Measurements from ENCODE around the gene MED27.
"Not testable (repeated sequence)": the region's sequence is repeated elsewhere in the genome, so short reads cannot be mapped to it uniquely, and the experiment has no call there.

The MED27 gene

DNA sequence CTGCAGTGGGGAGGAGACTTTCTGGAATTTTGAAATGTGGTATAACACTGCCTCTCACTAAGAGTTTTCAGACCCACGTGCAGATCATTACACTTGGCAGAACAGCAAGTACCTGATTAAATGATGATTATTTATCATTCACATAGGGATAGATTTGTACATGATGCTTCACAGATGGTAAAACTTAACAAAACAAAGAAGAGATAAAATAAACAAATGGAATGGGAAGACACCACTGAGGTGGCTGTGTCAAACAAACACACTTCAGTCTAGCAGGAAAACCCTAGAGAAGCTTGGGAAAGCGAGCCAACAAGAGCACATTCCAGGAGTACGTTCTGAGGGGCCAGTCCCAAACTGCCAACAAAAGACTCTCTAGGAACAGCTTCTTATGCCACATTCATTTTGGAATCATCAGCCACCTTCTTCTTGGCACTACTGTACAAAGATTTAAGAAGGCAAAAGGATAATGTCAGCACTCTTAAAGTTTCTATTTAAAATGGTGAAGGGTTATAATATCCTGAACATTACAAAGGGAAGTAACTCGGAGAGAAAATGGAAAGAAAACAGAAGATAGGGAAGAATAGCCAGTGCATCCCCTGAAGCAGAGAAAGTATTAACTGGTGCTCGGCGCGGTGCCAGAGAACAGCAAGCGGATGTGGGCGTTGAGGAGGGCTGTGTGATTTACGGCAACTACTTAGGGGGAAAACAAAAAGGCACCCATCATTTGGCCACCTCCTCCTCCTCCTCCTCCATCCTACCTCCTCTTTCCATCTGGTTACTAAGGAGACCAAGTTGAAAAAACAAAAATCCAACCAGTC, 1.6 kb downstream of the MED27 start:
- DNase-seq (ENCODE audit: low read depth): peak; percentile 79

DNA sequence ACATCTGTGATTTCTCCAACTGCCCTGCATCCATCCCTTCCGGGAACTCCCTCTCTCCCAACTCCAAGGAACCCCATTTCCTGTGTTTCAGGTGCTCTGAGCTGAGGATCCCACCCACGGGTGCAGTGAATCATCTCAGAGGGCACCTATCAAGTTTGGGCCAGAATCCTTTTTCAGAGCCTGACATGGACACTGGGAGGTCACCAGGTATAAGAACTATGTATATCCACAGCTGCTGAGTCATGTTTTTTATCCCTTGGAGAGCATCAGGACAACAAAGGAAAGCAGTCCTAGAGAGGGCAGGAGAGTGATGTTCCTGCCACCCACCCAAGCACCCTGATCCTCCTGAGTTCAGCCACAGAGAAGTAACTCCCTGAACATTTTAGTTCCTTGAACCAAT, 3.8 kb downstream of the MED27 start:
- DNase-seq (ENCODE audit: low read depth): no peak

DNA sequence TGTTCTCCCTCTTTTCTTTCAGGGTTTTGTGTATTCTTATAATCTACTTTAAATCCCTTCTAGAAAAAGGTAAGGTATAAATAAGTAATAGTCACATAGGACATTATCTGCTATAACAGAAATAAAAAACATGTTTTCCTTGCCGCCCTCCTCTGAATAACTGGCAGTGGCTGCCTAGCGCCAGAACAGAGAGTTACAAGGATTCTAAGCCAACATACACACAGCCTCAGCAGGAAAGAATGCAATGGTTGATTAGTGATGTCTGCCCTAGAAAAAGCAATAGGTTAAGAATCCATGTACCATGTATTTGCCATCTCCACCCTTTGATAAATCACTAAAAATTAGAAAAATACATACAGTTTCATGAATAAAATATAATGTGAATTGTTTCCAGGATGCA, 4.9 kb downstream of the MED27 start:
- peak; percentile 25 for DNase-seq (ENCODE audit: low read depth)

DNA sequence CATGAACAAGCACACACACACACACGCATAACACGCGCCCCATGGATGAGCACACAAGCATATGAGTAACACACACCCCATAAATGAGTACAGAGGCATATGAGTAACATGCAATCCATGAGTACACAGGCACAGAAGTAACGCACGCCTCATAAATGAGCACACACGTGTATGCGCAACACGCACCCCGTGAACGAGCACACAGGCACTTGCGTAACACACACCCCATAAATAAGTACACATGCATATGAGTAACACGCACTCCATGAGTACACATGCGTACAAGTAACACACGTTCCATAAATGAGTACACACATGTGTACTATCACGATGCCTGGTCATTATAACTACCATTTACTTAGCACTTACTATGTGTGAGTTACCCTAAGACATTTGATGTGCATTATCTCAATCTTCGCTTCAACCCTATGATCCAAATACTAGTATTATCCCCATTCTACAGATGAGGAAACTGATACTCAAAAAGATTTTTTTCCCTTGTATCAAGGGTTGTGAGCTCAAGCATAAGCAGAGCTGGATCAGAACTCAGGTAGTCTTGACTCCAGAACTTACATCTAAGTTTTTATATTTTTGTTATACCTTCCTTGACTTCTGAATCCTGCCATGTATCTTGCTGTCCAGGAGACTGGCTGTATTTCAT, 7.7 kb downstream of the MED27 start:
- DNase-seq (ENCODE audit: low read depth): no peak

DNA sequence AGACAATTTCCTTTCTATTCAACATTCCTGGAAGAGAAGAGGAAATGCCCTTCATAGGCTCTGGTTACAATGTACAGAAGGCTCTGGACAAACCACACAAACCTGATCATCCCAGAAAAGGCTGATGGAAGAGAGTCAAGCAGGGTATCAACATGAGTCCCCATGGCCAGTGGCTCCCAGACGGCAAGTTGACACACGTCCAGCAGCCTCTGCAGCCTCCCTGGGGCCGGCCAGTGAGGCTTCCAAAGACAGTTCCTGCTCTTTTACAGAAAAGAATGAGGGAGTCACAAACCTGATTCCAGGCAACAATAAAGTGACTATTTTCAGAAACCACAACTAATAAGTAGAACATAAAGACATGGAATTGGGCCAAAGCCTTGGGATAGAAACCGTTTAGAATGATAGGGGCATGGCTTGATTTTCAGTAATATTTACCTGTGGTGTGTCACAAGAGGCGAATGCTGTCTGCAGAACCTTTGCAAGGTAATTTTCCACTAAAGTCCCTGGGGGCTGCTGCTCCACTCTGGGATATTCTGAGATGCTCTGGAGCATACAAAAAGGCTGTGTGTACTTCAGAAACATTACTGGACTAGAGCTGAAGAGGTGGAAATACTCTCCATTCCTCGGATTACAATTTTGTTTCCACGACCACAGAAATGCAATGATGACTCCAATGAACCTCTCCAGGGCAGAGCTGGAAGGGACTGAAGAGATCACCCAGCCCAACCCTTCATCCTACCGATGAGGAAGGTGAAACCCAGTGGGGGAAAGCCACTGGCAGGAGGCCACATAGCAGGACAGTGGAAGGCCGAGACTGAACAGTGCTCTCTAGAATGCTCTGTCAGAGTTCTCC, 10.4 kb downstream of the MED27 start:
- DNase-seq (ENCODE audit: low read depth): peak; percentile 21

DNA sequence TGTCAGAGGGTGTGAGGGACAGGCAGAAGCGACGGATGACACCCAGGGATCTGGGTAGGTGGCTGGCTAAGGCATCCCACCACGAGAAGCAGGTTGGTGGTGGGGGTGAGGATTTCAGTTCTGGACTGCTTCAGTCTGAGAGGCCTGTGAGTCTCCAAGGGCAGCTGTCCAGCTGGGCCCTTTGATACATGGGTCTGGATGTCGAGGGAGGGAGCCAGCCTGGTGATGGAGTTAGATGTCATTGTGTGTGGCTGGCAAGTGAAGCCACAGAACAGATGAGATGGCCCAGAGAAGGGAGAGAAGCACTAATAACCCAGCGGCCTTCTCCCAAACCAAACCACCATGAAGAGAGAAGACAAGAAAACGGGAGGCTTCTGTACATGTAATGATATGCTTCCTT, 11.1 kb downstream of the MED27 start:
- DNase-seq (ENCODE audit: low read depth): no peak

DNA sequence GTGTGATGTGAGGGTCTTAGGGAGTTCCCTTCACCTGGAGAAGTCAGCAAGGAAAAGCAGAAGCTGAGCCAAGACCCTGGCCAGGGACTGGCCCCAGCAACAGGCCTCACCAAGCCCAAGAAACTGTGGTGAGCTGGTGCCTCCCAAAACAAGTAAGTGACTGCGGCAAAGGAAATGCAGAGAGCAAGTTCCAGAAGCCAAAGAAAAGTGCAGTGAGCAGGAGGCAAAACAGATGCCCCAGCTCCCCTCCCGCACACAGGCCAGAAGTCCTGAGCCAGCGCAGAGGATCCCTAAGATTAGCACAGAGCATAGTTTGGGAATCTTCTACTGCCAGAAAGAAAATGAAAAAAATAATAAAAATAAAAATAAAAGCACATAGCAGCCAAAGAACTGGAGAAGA, 13.2 kb downstream of the MED27 start:
- DNase-seq (ENCODE audit: low read depth): no peak

DNA sequence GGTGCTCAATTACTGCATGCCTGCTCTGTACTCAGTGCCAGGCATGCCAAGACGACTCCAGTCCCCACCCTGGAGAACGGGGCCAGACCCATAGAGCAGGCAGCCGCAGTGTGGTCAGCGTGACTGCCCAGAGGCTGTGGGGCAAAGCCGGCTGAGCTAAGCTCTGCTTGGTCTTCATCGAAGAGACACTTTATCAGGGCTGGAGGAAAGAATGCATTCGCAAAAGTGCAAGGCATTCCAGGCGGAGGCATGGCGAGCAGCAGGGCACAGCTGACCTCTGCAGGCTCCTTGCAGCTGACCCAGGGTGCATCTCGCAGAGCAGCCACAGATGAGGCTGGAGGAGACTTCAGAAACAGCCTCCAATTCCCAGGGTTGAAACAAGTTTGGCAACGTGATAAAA, 13.6 kb downstream of the MED27 start:
- no peak for DNase-seq (ENCODE audit: low read depth)

DNA sequence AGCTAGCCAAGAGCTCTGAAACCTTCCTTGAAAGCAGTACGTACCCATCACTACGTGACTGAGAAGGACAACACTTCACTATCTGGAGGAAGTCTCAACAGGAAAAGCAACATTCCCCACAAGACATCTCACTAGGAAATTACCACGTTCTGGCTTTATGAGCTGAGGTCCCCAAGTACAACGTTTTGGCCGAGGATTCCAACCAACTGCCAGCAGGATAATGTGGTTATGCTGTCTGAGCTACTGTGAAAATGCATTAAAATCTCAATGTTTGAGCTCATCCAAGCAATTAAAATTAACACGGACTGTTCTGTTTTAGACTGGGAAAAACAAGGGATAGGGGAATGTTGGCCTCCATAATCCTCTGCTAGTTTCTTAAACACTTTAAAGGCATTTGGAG, 16.4 kb downstream of the MED27 start:
- DNase-seq (ENCODE audit: low read depth): no peak

DNA sequence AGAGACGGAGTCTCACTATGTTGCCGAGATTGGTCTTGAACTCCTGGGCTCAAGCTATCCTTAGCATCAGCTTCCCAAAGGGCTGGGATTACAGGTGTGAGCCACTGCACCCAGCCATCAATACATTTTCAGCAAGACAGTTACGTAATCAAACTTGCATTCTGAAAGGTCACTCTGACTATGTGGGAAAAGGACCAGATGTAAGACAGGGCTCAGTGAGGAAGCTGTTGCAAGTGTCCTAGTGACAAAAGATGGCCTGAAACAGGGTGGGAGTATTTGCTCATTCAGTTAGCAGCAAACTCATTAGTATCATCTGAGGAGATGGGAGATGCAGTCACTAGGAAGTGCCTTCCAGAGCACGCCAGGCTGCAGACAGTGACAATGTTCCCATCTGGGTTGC, 16.9 kb downstream of the MED27 start:
- DNase-seq (ENCODE audit: low read depth): no peak

DNA sequence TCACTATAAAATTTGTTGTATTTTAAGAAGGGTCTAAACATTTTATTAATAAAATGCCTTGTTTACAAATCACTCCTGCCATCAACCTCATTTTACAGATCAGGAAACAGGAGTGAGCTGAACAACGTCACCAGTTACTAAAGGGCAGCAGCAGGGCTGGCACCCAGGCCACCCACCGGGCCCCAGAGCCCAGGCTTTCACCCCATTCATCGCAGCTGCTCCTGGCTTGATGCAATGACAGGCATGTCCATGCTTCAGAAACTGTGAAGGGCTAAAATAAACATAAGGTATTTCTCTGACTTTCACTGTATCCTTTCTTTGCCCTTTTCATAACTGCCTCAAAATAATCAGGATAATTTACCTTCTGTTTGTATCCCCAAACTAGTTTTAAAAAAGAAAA, 18.1 kb downstream of the MED27 start:
- no peak for DNase-seq (ENCODE audit: low read depth)

DNA sequence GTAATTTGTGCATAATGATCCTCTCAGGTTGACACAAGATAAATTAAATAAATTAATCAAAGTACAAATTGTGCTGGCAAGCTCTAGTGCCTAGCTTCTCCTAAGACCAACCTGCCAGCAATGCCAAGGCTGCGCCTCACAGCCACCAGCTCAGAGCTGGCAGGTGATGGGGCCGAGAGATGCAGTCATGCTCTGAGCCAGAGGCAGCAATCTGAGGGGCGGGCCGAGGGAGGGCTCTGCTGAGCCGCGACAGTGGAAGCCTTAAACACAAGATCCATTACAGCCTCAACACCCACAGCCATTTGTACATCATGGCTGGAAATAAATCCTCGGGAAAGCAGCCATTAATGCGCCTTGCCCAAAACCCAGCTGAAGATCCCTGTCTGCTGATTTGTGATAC, 20.3 kb downstream of the MED27 start:
- DNase-seq (ENCODE audit: low read depth): no peak

DNA sequence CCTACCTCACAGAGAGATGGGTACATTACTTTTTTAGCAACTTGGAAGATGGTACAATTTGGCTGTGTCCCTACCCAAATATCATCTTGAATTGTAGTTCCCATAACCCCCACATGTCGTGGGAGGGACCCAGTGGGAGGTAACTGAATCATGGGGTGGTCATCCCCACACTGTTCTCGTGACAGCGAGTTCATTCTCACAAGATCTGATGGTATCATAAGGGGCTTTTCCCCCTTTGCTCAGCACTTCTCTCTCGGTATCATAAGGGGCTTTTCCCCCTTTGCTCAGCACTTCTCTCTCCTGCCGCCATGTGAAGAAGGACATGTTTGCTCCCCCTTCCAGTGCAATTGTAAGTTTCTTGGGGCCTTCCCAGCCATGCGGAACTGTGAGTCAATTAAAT, 21.4 kb downstream of the MED27 start:
- DNase-seq (ENCODE audit: low read depth): not testable (repeated sequence)

DNA sequence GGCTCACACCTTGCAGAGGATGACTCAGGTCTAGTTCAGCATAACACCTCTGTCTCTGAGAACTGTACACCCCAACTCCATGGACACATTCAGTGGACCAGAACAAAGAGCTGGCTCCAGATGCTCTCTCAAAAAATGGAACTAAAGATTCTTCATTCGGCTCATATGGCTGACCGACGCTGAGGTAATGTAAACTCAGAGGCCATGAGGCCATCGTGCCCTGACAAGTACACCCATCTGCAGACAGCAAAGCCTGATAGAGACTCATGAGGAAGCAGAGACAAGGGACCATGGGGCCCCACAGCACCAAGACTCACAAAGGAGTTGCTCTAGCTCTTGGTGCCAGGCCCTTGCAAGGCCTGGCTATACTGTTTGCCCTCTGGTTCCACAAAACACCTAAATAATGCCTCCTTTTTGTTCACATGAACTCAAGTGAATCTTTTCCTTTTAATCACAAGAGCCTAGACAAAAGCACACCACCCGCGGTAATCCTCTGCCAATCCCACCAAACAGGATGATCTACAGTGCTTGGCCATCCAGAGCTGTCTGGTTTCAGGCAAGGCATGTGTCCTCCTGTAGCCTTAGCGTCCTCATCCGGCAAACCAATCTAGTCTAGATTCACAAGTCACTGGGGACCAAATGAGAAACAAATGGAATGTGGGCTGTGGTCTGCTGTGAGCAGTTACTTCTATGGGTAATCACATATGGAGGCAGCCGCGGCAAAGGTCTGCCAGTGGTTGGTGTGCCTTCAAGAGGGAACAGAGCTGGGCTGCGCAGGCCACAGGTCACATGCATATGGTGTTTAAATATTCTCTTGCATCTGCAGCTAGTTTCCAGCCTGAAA, 22.7 kb downstream of the MED27 start:
- no peak for DNase-seq (ENCODE audit: low read depth)

DNA sequence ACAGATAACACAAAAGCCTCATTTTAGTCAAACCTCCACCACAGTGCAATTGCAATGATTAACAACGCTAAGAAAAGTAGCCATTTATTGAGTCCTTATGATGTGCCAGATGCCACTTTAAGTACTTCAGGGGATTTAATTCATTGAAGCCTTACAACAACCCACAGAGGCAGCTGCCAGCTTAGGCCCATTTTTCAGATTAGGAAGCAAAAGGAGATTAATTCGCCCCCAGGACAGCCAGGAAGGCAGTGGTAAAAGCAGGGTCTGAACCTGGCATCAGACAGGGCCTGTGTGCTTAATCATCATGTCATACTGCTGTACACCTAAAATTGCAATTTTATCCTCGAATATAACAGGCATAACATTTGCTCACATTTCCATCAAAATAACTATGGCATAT, 23.9 kb downstream of the MED27 start:
- no peak for DNase-seq (ENCODE audit: low read depth)

DNA sequence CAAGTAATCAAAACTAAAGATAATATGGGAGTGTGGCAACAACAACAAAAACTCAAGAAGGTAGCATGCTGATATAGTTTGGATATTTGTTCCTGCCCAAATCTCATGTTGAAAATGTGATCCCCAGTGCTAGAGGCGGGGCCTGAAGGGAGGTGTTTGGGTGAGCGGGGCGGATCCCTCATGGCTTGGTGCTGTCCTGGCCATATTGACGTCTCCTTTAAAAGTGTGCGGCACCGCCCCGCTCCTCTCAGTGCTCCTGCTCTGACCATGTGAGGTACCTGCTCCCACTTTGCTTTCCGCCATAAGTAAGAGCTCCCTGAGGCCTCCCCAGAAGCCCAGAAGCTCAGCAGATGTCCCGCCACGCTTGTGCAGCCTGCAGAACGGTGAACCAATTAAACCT, 25.6 kb downstream of the MED27 start:
- DNase-seq (ENCODE audit: low read depth): no peak

DNA sequence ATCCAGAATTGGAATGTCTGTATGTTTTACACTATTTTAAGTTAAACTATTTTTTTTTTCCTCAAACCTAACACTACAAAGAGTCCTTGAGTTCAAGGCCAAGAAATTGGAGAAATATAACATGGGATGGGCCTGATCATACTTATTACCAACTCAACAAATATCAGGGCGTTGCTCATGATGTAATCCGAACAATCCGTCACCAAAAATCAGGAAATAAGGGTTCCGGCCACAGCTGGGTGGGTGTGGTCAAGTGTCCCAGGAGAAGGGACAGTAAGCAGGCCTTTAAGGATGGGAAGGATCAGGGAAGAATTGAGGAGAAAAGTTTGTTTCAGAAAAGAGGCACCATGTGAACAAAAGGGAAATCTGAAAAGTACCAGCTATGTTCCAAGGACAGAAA, 29.8 kb downstream of the MED27 start:
- no peak for DNase-seq (ENCODE audit: low read depth)

DNA sequence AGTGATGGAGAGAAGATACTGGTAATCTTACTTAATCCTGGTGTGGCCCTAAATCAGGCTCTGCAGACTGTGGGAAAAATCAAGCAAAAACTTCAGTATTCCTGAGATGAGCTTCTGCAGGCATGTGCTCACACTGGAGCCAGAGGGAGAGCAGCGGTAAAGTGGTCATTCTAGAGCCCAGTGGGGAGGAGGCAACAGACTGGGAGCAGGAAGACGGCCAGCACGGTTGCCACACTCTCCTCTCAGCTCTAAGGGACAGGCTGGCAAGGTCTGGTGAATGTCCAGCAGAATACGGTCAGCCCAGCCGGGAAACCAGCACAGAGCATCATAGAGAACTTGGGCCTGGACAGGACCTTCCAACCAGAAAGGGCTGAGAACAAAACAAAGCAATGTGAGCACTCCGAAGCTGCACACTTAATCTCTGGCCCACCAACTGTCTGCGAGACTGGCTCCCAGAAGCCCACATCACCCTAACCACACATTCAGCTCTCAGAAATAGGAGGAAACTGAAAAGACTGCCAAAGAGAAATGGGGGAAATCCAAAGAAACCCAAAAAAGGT, 30.3 kb downstream of the MED27 start:
- no peak for DNase-seq (ENCODE audit: low read depth)

DNA sequence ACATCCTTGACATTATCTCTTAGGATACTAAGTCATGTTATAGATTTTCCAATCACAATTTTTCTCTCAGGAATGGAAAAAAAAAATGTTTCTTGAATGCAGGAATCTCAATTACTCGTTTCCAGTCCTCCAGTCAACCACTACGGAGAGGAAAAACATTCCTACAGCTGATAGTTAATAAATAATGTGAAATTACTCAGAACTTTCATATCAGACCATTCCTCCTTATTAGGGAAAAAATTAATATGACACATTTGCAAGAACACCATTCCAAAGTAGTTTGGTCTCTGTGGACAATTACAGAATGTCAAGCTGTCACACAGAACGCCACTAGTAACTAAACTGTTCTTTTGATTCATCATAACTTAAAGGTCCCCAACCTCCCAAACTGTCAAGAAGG, 31.5 kb downstream of the MED27 start:
- no peak for DNase-seq (ENCODE audit: low read depth)

DNA sequence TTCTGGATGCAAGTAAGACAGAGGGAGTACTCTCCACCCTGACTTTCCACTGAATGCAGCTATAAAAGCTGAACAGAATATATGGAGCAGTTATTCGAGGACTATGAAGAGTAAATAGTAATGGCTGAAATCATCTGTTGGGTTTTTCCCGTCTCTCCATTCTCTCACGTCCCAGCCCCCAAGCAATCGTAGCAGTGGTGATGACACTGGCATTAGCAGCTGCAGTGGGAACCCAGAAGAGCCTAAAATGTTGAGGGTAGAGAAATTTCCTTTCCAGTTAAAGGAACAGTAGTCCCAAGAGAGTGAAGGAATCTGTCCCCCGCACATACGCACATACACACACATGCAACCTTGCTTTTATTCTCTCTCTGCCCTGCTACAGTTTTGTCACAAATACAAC, 33.2 kb downstream of the MED27 start:
- DNase-seq (ENCODE audit: low read depth): peak; percentile 33

DNA sequence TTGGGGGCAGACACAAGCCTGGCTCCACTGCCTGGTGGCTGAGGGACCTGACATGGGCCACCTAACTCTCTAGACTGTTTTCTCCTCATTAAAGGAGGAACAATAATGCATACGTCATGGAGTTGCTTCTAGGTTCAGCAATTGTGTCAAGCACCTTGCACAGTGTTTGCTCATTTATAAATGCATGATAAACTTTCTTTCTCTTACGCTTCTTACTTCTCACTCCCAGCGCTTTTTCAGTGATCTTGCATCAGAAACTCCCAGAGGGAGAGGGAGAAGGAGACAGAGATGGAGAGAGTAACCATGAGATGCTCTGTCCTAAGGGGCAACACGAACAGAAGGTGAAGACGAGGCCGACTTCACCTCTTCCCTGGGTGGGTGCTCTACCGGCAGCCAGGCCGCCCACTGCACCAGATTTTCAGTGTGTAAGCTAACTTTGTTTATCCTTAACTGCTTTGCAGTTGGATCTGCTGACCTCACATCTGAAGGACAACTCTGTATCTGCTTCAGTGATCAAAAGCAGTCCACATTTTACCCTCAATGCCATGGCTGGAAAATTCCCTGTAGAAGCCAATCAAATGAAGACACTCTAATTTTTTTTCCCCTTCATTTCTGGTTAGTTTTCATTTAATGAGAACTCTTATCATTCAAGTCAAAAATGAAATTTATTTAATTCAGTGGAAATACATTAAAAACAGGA, 35.3 kb downstream of the MED27 start:
- no peak for DNase-seq (ENCODE audit: low read depth)

Data from ELR (cell line).